Measurements from ENCODE around the gene TMEM198.

DNA sequence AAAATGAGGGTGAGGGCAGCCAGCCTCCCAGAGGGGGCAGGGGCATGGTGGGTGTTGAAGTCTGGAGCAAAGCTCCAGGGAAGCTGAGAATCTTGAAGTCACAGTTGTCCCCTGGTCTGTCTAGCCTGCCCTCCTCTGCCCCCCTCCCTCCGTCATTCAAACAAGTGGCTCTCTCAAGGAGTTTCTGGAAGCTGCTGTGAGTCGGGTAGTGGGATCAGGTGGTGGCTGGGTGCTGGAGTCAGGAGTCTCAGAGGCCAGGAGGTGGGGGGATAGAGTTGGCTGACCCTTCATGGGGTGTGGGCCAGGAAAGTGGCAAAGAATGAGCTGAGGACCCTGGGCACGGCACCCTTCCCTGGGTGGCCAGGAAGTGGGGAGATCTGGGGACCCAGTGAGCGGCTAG lies 30.0 kb upstream of the TMEM198 start:
- TF ChIP-seq L3MBTL2 (conservative IDR thresholded peaks at IDR 0.05) (no peak), TARDBP (IDR thresholded peaks at IDR 0.05) (no peak), FOXA1 (IDR thresholded peaks at IDR 0.05) (no peak), NFRKB (IDR thresholded peaks at IDR 0.05) (no peak), BHLHE40 (IDR thresholded peaks at IDR 0.05; ENCODE audit: borderline replicate concordance) (no peak), SP1 (IDR thresholded peaks at IDR 0.05) (no peak), FOXM1 (IDR thresholded peaks at IDR 0.05; ENCODE audit: borderline replicate concordance) (no peak), FOXK2 (IDR thresholded peaks at IDR 0.05) (no peak), SUZ12 (IDR thresholded peaks at IDR 0.05) (no peak), HDGF (IDR thresholded peaks at IDR 0.05; ENCODE audit: borderline replicate concordance) (no peak), ZNF384 (IDR thresholded peaks at IDR 0.05) (no peak), ELF4 (IDR thresholded peaks at IDR 0.05) (no peak)

All from HEK293T (cell line).